ENCODE measurements around the gene FERMT3.

FERMT3 gene

GRCh38 chr11:64266339-64266738, 59.8 kb downstream of the FERMT3 start:
- TF ChIP-seq CTCF (IDR thresholded peaks at IDR 0.05; ENCODE audit: insufficient read depth, low read depth, low read length, missing control alignments), result no peak
- DNase-seq (ENCODE audit: low read depth), result no peak
- H3K4me3 ChIP-seq (ENCODE audit: low read depth, low read length), result no peak overlapping the region

- DNase-seq (ENCODE audit: low read depth), result no peak
- TF ChIP-seq CTCF (IDR thresholded peaks at IDR 0.05; ENCODE audit: insufficient read depth, low read depth, low read length, missing control alignments), result no peak
- H3K4me3 ChIP-seq (ENCODE audit: low read depth, low read length), result no peak overlapping the region
Observed at GRCh38 chr11:64267207-64267945, 60.9 kb downstream of the FERMT3 start.

- DNase-seq (ENCODE audit: low read depth), result no peak
- H3K4me3 ChIP-seq (ENCODE audit: low read depth, low read length), result peak overlapping the region; percentile 55
- TF ChIP-seq CTCF (IDR thresholded peaks at IDR 0.05; ENCODE audit: insufficient read depth, low read depth, low read length, missing control alignments), result no peak
Observed at GRCh38 chr11:64268025-64268892, 61.7 kb downstream of the FERMT3 start.

- DNase-seq (ENCODE audit: low read depth), result peak; percentile 83
- no peak for TF ChIP-seq CTCF (IDR thresholded peaks at IDR 0.05; ENCODE audit: insufficient read depth, low read depth, low read length, missing control alignments)
- H3K4me3 ChIP-seq (ENCODE audit: low read depth, low read length), result peak overlapping the region; percentile 55
Observed at GRCh38 chr11:64268893-64269539, 62.5 kb downstream of the FERMT3 start.

- TF ChIP-seq CTCF (IDR thresholded peaks at IDR 0.05; ENCODE audit: insufficient read depth, low read depth, low read length, missing control alignments), result no peak
- peak; percentile 100 for DNase-seq (ENCODE audit: low read depth)
- H3K4me3 ChIP-seq (ENCODE audit: low read depth, low read length), result peak overlapping the region; percentile 55
Observed at GRCh38 chr11:64269540-64270220, 63.2 kb downstream of the FERMT3 start.
